GM18498 (cell line): ENCODE data around the gene TUBB1.
A peak's percentile ranks its signal among the peaks of the same experiment; 100 is the strongest.
"Not testable (repeated sequence)": the region's sequence is repeated elsewhere in the genome, so short reads cannot be mapped to it uniquely, and the experiment has no call there.

Experiments used
- ATAC-seq: cut with Tn5 transposase; IDR thresholded peaks from one replicate; pipeline ENCODE4 v1.9.1; 2021; ENCODE audit warnings: mild to moderate bottlenecking, moderate library complexity; ENCODE audit not compliant: unreplicated experiment

Gene TUBB1

DNA sequence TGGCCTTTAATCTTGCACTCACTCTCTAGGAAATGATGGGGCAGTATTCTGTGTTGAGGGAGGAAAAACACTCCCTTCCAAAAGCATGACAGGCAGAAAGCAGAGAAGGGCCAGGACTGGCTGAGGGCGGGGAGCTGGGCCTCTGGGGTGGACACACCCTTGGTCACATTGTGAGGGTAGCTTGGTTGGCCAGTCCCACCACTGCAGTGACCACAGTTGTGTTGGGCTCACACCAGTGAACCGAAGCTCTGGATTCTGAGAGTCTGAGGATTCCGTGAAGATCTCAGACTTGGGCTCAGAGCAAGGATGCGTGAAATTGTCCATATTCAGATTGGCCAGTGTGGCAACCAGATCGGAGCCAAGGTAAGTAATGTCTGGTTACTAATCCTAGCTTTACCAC is at the start of gene TUBB1:
TSS of gene TUBB1 (plus strand) at position 213 of the 400 bp plus-strand sequence. CDS start at position 307, 94 bp downstream.
- no peak for ATAC-seq

DNA sequence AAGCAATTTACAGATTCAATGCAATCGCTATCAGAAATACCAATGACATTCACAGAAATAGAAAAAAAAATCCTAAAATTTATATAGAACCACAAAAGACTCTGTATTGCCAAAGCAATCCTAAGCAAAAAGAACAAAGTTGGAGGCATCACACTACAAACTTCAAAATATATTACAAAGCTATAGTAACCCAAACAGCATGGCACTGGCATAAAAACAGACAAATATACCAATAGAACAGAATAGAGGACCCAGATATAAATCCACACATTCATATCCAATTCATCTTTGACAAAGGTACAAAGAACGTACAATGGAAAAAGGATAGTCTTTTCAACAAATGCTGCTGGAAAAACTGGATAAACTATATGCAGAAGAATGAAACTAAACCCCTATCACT is 49.8 kb upstream of the TUBB1 start:
- no peak for ATAC-seq

DNA sequence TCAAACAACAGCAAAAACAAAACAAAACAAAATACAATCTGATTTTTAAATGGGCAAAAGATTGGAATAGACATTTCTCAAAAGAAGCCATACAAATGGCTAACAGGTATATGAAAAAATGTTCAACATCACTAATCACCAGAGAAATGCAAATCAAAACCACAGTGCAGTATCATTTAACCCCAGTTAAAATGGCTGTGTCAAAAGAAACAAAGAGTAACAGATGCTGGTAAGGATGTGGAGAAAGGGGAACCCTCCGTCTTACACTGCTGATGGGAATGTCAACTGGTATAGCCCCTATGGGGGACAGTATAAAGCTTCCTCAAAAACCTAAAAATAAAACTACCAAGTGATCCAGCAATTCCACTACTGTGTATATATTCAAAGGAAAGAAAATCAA is 49.1 kb upstream of the TUBB1 start:
- ATAC-seq = no peak

DNA sequence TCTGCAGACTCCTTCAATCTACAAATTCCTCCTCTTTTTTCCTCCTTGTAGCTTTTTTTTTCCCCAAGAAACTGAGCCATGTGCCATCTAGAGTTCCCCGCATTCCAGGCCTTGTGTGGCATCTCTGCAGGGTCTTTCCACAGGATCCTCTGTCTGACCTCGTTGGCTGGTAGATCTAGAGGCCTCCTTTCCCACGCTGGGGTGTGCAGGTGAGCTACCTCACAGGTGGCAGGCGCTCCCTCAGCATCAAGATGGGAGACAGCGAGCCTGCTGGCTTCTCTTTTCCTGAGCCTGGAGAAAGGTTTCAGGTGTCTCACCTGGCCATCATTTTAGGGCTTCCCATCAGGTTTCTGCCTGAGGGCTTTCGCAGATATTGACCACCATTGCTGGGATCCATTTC is 47.8 kb upstream of the TUBB1 start:
- ATAC-seq = no peak

DNA sequence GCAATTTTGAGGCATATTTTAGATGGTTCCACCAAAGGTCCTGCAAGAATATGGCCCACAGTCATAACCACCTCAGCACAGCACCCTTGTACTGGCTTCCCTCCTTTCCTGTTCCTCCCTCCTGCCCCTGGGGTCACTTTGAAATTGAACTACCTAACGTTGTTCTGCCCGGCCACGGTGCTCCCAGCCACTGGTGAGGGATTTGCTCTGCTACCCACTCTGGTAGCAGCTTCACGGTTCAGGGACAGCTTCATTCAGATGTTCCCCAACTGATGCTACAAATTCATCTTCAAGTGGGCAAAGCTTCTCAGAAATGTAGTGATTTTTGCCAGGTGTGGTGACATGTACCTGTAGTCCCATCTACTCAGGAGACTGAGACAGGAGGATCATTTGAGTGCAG is 46.0 kb upstream of the TUBB1 start:
- no peak for ATAC-seq

DNA sequence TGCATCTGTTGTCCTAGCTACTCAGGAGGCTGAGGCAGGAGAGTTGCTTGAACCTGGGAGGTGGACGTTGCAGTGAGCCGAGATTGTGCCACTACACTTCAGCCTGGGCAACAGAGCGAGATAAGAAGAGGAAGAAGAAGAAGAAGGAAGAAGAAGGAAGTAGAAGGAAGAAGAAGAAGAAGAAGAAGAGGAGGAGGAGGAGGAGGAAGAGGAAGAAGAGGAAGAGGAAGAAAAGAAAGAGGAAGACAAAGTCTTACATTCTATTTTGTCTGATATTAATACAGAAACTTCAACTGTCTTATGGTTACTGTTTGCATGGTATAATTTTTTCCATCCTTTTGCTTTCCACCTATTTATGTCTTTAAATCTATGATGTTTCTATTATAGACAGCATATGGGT is 45.4 kb upstream of the TUBB1 start:
- no peak for ATAC-seq

DNA sequence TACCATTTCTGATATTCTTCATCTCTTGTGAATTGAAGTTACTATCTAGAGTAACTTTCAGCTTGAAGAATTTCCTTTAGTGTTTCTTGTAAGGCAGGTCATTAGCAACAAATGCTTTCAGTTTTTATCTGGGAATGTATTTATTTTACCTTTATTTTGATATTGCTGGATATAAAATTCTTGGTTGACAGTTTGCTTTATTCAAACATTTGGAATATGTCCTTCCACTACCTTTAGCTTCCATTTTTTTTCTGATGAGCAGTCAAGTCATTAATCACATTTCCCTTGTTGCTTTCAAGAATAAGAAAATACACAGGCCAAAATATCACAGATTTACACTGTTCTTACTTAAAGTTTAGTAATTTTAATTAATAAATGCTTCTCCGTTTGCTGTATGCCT is 43.9 kb upstream of the TUBB1 start:
- ATAC-seq = no peak

DNA sequence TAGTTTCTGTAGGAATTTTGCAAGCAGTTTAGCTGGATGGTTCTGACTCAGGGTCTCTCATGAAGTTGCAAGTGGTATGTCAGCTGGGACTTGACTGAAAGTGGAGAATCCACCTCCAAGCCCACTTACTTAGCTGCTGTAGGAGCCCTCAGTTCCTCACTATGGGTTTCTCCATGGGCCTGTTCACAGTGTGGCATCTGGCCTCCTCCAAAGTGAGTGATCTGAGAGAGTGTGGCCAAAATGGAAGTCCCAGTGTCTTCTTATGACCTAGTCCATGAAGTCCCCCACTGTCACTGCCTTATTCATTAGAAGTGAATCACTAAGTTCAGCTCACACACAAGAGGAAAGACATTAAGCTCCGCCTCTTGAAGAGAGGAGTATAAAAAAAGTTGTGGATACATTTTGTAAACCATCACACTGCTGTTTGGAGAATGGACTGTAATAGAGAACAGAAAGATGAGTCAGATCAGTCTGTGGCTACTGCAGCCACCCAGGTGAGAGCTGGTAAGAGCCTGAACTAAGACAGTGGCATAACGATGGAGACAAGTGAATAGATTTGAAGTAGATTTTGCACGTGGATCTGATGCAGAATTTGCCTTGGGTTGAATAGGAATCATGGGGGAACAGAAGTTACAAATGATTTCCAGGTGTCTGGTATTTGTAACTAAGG is 43.0 kb upstream of the TUBB1 start:
- ATAC-seq = no peak

DNA sequence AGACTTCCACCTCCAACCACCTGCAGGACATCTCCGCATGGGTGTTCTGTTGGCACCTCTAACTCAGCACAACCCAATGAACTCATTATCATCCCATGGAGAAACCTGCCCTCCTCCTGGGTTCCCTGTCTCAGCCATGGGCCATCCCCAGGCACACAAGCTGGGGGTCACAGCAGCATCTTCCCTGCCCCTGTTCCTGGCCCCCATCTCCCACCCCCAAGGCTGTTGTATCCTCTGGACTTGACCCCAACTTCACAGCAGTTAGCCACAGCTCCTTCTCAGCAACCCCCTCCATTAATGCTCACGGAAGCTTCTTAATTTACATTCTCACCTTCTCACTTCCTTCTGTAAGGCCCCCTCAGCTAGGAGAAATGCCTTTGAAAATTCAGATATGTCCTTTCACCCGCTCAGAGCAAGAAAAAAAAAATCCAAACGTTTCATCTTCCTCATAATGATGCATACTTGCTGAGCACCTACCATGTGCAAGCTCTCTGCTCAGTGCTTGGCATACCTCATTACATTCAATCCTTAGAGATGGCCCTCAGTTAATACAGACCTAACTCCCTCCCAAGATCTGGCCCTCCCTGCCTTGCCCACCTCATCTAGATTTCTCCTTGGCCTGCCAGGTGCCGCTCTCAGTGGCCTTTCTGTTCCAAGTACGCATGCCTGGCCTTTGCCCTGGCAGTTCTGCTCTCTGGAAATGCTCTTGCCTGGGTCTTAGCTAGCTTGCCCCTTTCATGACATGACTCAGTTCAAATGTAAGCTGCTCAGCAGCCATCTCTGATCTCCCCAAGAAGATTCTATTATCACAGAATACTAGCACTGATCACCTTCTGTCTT is 40.7 kb upstream of the TUBB1 start:
- ATAC-seq = no peak

DNA sequence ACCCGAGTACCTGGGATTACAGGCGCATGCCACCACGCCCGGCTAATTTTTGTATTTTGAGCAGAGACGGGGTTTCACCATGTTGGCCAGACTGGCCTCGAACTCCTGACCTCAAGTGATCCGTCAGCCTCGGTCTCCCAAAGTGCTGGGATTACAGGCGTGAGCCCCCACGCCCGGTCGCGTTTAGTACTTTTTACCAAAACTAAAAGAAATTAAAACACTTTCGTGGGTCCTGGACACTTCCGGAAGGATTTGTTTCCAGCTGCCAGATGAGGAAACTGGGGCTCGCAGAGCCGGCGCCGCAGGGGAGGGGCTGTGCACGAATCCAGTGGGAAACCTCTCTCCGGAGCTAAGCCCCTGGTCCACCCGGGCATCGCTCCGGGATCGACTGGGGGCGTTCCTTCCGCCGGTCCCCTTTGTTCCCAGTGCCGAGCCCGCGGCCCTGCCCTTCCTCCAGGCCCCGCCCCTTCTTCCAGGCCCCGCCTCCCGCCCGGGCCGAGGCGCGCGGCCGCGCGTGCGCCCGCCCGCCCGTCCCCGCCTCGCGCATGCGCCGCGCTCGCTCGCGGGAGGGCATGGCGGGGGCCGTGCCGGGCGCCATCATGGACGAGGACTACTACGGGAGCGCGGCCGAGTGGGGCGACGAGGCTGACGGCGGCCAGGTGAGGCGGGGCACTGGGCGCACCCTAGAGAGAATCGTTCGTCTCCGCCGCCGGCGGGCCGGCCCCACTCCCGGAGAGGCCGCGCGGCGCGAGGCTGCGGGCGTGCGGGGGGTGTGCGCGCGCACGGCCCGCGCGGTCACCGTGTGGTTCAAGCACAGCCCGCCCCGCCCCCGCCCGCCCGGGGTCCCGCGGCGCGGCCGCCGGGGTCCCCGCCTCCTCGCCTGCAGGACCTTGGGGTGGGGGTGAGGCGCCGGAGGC is 38.3 kb upstream of the TUBB1 start, which contains the start of gene NELFCD:
TSS of gene NELFCD (plus strand) at position 546 of the 917 bp plus-strand sequence. CDS start at position 600, 54 bp downstream.
- ATAC-seq = peak; percentile 83

DNA sequence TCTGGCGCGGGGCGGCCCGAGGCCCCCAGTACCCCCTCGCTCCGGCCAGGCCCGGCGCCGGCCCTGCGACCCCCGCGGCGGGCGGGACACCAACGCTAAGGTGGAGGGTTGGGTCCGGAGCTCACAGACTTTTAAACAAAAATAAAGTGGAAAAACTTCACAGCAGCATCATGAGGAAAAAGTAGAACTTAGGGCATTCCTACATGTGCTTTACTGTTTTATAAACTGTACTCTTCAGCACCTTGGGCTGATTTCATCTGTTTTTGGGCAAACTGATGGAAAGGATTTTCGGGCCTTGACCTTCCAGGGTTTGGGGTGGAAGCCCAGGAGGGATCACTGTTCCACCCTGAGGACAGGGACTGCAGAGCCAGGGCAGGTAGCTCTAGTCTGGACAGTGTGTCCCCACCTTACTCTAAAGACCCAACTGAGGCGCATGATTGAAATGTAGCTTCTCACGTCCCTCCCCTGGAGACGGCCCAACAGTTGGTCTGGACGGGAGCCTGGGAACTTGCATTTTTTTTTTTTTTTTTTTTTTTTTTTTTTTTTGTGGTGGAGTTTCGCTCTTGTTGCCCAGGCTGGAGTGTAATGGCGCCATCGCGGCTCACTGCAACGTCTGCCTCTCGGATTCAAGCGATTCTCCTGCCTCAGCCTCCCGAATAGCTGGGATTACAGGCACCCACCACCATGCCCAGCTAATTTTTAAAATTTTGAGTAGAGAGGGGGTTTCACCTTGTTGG is 37.4 kb upstream of the TUBB1 start:
- ATAC-seq = no peak

DNA sequence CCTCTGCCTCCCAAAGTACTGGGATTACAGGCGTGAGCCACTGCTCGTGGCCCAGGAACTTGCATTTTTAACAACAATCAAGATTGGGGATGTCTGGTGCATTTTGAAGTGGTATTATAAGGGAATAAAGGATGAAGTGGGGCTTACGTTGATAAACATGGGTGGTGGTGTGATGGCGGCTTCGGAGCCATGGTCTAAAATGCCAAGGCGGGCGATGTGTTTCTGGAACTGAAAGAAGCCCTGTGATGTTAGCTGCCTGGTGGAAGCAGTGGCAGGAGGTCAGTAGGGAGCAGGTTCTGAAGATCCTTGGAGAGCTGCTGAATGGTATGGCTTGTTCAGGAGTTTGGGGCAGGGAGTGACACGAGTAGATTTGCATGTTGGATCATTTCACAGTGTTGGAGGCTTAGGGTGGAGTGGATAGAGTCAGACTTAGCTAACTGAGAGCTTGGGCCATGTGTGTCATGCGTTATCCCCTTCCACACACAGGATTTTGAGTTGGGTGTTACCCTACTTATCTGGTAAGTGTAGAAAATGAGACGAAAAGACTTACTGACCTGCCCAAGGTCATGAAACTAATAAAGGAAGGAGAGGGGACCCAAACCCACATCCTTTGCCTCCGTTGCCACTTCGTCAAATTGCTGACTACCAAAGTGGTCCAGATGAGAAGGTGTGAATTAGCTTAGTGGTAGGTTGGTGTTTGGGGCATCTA is 36.7 kb upstream of the TUBB1 start:
- no peak for ATAC-seq

DNA sequence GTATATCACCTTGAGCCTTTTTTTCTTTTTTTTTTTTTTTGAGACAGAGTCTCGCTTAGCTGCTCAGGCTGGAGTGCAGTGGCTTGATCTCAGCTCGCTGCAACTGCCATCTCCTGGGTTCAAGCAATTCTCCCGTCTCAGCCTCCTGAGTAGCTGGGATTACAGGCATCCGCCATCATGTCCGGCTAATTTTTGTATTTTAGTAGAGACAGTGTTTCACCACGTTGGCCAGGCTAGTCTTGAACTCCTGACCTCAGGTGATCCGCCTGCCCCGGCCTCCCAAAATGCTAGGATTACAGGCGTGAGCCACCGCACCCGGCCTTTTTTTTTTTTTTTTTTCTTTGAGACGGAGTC is 36.1 kb upstream of the TUBB1 start:
- ATAC-seq = not testable (repeated sequence)

DNA sequence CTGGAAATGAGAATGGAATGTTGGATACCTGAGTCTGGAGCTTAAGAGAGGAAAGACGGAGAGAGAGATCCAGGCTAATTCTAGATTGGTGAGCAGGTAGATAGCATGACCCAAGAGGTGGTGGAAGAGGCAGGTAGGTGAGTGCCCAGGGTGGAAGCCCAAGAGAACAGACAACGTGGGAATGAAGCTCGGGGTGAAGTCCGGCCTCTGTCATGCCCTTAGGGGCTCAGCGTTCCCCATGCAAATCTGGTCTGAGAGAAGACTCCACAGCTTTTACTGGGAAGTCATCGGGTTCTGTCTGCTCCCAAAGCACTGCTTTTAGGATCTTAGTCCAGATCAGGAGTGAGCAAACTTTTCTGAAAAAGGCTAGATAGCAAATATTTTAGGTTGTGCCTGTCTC is 34.5 kb upstream of the TUBB1 start:
- ATAC-seq = no peak

DNA sequence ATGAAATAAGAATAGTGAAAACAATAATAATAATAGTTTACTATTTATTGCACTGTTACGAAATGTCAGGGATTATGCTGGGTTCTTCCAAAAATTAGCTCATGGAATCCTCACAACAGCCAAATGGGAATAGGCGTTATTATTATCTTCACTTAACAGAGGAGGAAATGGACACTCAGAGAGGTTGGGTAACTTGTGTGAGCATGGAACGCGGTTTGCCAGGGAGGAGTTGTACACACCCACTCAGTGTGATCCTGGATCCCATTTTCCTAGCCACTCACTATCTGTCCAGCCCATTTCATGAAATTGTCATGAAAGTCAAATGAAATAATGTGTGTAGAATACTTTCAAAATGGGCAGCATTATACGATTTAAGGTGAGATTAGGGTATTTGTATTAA is 33.6 kb upstream of the TUBB1 start:
- ATAC-seq = no peak

DNA sequence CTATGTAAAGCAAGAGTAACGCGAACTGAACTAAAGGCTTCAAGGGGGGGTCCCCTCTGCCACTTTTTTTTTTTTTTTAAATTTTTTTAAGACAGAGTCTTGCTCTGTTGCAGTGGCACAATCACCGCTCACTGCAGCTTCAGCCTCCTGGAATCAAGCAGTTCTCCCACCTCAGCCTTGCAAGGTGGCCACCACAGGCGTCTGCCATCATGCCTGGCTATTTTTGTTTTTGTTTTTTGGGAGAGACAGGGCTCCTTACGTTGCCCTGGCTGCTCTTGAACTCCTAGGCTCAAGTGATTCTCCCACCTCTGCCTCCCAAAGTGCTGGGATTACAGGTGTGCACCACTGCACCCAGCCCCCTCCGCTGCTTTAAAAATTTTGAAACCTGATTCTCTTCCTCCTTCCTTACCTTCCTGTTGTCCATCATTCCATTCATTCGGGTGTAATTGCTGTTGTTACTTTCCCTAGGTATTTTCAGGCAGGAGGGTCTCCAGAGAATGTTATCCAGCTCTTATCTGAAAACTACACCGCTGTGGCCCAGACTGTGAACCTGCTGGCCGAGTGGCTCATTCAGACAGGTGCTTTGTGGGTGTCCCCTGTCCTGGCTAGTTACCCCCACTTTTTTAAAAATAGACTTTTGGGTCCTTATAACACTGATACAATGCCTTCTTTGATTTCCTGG is 32.8 kb upstream of the TUBB1 start:
- ATAC-seq = no peak

DNA sequence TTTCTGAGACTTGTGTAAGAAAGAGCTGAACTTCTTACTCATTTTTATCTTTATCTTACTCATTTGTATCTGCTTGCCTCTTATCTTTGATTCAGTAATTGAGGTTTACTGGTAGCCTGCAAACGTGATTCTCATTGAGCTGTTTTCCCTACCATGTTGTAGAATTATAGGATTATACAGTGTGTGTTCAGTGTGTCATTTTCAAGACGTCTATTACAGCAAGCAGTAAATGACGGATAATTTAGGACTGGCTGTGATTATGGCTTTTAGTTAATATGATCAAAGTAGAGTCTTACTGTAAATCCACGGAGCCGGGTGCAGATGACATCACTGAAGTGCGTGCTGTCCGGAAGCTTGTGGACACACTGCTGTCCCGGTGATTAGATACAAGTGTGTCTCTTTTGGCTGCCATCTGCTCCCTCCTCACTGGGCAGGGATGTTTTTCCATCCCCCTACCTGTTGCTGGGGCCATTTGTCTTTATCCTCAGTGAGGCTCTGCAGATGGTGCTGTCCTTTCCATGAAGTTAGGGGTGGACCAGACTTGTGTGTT is 32.2 kb upstream of the TUBB1 start:
- no peak for ATAC-seq

DNA sequence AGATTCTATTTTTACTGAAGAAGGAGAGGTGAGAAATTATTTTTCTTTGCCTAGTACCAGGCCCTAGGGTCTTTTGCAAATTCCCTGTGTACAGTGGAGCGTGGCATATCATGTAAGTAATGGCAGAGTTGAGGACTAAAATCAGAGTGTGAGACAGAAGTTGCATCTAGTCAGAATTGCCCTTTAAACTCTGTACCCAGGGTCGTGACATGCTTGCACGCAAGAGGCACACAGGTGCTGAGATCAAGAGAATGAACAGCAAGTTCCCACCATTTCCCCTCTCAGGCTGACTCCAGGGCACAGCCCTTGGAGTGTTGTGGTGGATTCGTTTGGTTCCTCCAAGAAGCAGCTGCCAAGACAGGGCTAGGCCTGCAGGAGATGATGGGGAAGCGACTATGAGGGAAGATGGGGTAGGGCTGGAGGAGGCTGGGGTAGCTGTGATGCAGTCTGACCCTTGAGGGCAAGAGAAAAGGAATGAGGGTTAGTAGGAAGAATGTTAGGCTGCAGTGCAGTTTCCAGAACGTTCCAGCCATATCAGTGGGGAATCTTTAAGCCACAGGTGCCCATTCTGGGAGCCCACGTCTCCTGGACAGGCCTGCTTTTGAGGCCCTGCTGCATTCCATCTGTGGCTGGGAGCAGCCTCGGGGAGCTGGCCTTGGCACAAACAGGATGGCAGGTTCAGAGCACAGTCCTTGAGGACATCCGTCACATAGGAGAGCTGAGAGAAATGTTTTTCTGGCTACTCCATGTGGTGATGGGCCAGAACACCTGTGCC is 31.3 kb upstream of the TUBB1 start:
- ATAC-seq = no peak

DNA sequence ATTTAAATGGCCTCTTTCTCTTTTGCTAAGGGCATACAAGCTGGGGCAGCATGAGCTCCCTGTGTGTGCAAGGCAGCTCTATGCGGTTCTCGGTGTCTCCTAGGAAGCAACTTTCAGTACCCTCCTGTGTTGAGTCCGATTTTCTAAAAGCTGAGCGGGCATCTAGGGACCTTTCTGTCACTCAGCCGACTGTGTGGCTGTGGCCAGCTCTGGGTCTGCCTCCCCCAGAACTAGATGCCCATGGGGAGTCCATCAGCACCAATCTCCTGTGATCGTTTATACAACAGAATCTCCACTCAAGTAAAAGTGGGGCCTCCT is 30.7 kb upstream of the TUBB1 start:
- no peak for ATAC-seq
